ENCODE measurements around the gene AGRN. TPM values are rescaled to one million over a fixed set of nuclear protein-coding genes. Genes with fewer than 3 reads are reported as not detected.

The AGRN gene
- total RNA-seq, 4 donors from 2014 or later = 20.0 to 35.8 (median 32.0) TPM

DNA sequence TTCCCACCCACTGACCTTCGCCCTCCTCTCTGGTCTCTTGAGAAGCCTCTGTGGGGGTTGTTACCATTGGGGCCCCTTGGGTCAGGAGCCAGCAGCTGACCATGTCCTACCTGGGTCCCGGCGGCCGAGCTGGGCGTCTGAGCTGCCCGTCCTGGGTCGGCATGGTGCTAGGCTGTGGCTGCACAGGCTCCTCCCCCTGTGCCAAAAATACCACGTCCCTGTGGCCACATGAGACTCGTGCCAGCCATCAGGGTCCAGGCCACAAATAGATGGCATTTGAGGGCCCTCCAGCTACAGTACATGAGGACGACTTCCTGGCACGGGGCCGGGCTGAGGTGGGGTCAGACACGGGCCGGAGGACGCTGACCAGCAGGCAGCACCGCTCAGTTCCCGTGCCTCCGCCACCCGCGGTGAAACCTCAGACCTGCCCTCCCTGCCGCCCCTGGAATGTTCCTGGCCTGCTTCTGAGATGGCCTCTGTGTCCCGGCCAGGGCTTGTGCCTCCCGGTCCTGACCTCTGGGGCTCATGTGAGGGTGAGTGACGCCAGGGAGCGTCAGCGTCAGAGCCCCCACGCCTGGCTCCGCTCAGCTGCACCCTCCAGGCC is 37.9 kb upstream of the AGRN start, which contains the start of gene PERM1:
TSS of gene PERM1 (minus strand) at position 139 of the 604 bp plus-strand sequence. CDS start 1,064 bp downstream, outside the sequence.
- H3K27me3 ChIP-seq = peaks cover 0 to 86% (median 3%) of the 10 kb centered on the region in 4 donors
- WGBS, 2 donors = 55% methylated on average over 17 of the region's 28 CpGs; no CpG with 5 or more reads in 1 of the 2 donors

DNA sequence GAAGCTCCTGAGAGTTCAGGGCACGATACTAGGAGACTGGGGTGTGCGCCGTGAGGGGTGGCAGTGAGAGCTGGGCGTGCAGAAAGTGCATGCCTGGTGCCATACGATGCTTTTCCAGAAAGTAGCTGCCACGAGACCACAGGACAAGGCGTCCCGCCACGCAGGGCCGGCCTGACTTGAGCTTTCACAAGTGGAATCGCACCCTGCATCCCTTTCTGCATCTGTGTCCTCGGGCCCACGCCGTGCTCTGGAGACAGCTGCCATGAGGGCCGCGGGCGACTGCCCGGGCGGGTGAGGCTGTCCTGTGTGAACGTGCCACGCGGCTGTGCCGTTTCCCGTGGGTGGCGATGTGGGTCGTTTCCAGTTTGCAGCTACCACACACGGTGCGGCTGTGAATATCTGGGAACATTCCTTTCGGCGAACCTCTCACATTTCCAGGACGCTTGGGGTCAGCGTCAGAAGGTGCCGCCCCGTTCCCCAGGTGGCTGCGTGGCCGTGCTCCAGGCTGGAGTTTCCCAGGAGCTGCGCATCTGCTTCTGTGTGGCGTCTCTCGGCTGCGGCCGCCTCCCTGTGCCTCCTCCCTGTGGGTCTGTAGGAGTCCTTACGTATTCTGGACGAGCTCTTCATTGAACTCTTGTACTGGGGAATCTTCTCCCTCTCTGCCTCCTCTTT is 37.0 kb upstream of the AGRN start:
- Histone ChIP-seq H3K4me3 (no peak overlapping the region), H3K27ac (no peak overlapping the region), H3K4me1 (peaks cover 0 to 24% (median 0%) of the 10 kb centered on the region in 3 donors), H3K36me3 (no peaks in the 10 kb centered on the region), H3K9me3 (no peaks in the 10 kb centered on the region), H3K27me3 (peaks cover 0 to 86% (median 3%) of the 10 kb centered on the region in 4 donors)
- no peak for TF ChIP-seq POLR2A (IDR thresholded peaks at IDR 0.05)
- TF ChIP-seq, protein P1, sequence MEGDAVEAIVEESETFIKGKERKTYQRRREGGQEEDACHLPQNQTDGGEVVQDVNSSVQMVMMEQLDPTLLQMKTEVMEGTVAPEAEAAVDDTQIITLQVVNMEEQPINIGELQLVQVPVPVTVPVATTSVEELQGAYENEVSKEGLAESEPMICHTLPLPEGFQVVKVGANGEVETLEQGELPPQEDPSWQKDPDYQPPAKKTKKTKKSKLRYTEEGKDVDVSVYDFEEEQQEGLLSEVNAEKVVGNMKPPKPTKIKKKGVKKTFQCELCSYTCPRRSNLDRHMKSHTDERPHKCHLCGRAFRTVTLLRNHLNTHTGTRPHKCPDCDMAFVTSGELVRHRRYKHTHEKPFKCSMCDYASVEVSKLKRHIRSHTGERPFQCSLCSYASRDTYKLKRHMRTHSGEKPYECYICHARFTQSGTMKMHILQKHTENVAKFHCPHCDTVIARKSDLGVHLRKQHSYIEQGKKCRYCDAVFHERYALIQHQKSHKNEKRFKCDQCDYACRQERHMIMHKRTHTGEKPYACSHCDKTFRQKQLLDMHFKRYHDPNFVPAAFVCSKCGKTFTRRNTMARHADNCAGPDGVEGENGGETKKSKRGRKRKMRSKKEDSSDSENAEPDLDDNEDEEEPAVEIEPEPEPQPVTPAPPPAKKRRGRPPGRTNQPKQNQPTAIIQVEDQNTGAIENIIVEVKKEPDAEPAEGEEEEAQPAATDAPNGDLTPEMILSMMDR (IDR thresholded peaks at IDR 0.05) = no peak
- WGBS, 2 donors = 52 to 66% methylated on average over 13 to 38 of the region's 43 CpGs
- DNase-seq = no peak
- intact Hi-C loops (cut with DNase I) = loop anchor here (5.0 kb wide), 1 partner anchor 79 kb away; no protein-coding TSS in a partner anchor

More for the DNA sequence above, 37.9 kb upstream of the AGRN start, which contains the start of gene PERM1:
- H3K27ac ChIP-seq = no peak within 1 kb of the TSS
- no peaks in the 10 kb centered on the region for H3K36me3 ChIP-seq
- no peak for DNase-seq
- H3K4me1 ChIP-seq = peaks cover 0 to 24% (median 0%) of the 10 kb centered on the region in 3 donors
- TF ChIP-seq, protein P1 (IDR thresholded peaks at IDR 0.05) = no peak
- no peak for TF ChIP-seq POLR2A (IDR thresholded peaks at IDR 0.05)
- no peak within 1 kb of the TSS for H3K4me3 ChIP-seq
- H3K9me3 ChIP-seq = no peaks in the 10 kb centered on the region
- intact Hi-C loops (cut with DNase I) = loop anchor here (5.0 kb wide), 1 partner anchor 80 kb away; no protein-coding TSS in a partner anchor

DNA sequence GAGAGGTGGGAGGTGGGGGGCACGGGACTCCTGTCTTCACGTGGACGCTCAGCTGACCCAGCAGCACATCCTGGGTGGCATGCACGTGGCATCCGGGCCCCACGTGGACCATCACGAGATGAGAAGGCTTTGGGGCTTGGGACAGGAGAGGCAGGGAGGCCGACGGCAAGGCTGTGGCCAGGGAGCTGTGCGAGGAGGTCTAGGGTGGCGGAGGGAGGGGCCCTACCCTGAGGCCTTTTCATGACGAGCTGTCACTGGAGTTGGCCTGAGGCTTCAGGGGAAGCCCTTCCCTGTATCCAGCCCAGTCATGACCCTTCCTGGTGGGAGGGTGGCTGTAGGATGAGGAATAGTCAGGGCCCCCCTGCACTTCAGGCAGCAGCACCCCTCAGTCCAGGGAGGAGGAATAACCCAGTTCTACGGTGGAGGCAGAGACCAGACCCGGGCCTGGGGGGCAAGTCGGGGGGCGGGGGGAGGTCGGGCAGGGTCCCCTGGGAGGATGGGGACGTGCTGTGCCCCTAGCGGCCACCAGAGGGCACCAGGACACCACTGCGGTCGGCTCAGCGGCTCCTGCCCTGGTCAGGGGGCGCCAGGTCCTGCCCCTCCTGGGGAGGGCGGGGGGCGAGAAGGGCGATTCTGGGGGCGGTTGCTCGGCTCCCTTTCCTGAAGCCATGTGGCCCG is 36.0 kb upstream of the AGRN start:
- Histone ChIP-seq H3K36me3 (no peaks in the 10 kb centered on the region), H3K9me3 (no peaks in the 10 kb centered on the region), H3K27me3 (peaks cover 0 to 76% (median 3%) of the 10 kb centered on the region in 4 donors), H3K27ac (no peak overlapping the region), H3K4me3 (peak overlapping the region in 1 of 4 donors; percentile 28), H3K4me1 (peaks cover 0 to 24% (median 0%) of the 10 kb centered on the region in 3 donors)
- intact Hi-C loops (cut with DNase I) = loop anchor here (5.0 kb wide), 1 partner anchor 78 kb away; no protein-coding TSS in a partner anchor
- DNase-seq = no peak
- TF ChIP-seq, protein P1 (IDR thresholded peaks at IDR 0.05) = peak; percentile 54 to 96 (median 68)
- TF ChIP-seq POLR2A (IDR thresholded peaks at IDR 0.05) = no peak
- WGBS, 2 donors = 0 to 12% methylated on average over 7 to 10 of the region's 29 CpGs

DNA sequence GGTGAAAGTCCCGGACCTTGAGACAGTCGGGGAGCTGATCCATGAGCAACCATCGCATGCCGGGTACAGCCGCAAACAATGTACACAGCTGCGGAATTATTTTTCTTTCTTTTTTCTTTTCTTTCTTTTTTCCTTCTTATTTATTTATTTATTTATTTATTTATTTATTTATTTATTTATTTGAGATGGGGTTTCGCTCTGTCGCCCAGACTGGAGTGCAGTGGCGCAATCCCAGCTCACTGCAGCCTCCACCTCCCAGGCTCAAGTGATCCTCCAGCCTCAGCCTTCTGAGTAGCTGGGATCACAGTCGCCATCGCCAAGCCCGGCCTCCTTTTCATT is 35.5 kb upstream of the AGRN start:
- WGBS, 2 donors = 41 to 54% methylated on average over 12 of the region's 12 CpGs
- DNase-seq = no peak
- Histone ChIP-seq H3K9me3 (no peaks in the 10 kb centered on the region), H3K4me3 (peak overlapping the region in 1 of 4 donors; percentile 28), H3K36me3 (no peaks in the 10 kb centered on the region), H3K27me3 (peaks cover 0 to 72% (median 3%) of the 10 kb centered on the region in 4 donors), H3K27ac (no peak overlapping the region), H3K4me1 (peaks cover 0 to 24% (median 0%) of the 10 kb centered on the region in 3 donors)
- no peak for TF ChIP-seq POLR2A (IDR thresholded peaks at IDR 0.05)
- TF ChIP-seq, protein P1 (IDR thresholded peaks at IDR 0.05) = peak in 1 of 6 experiments; percentile 10
- intact Hi-C loops (cut with DNase I) = loop anchor here (5.0 kb wide), 1 partner anchor 78 kb away; no protein-coding TSS in a partner anchor
